ENCODE measurements around the gene CAMK2B.

The CAMK2B gene

DNA sequence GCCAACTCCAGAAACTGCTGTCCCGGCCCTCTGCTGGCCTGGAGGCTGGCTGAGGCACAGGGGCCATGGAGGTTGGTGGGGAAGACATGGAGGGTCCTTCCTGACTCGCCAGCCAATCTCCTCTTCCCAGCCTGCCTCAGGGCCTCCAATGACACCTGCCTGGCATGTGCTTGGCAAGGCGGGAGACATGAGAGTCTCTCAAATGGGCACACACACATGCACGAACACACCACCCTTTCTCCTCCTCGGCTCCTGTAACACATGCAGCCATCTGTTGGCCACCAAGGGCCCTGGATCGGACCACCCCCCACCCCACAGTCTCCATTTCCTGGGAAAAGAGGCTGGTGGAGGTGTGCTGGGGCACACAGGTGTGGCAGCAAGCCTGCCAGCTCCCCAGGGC lies 68.2 kb downstream of the CAMK2B start:
- Histone ChIP-seq H3K9ac (ENCODE audit: low read depth, low read length) (peak overlapping the region; percentile 55), H3K4me1 (ENCODE audit: control insufficient read depth, insufficient read depth, low read length) (peaks cover 33% of the 10 kb centered on the region), H3K9me3 (replicated peaks; ENCODE audit: low read length) (no peaks in the 10 kb centered on the region), H3K4me2 (ENCODE audit: low read length) (no peak overlapping the region), H3K4me3 (ENCODE audit: low read length) (no peak overlapping the region), H3K27me3 (ENCODE audit: control insufficient read depth, insufficient read depth, low read length) (no peaks in the 10 kb centered on the region), H3K36me3 (ENCODE audit: insufficient read depth, low read length) (no peaks in the 10 kb centered on the region)

GRCh38 chr7:44256459-44256858 lies 68.9 kb downstream of the CAMK2B start:
- Histone ChIP-seq H3K4me1 (ENCODE audit: control insufficient read depth, insufficient read depth, low read length) (peaks cover 33% of the 10 kb centered on the region), H3K4me3 (ENCODE audit: low read length) (no peak overlapping the region), H3K36me3 (ENCODE audit: insufficient read depth, low read length) (no peaks in the 10 kb centered on the region), H3K27me3 (ENCODE audit: control insufficient read depth, insufficient read depth, low read length) (no peaks in the 10 kb centered on the region), H3K9me3 (replicated peaks; ENCODE audit: low read length) (no peaks in the 10 kb centered on the region), H3K4me2 (ENCODE audit: low read length) (no peak overlapping the region), H3K9ac (ENCODE audit: low read depth, low read length) (no peak overlapping the region)

GRCh38 chr7:44251881-44252280 lies 73.5 kb downstream of the CAMK2B start:
- Histone ChIP-seq H3K4me1 (ENCODE audit: control insufficient read depth, insufficient read depth, low read length) (no peaks in the 10 kb centered on the region), H3K9ac (ENCODE audit: low read depth, low read length) (no peak overlapping the region), H3K9me3 (replicated peaks; ENCODE audit: low read length) (no peaks in the 10 kb centered on the region), H3K4me2 (ENCODE audit: low read length) (no peak overlapping the region), H3K36me3 (ENCODE audit: insufficient read depth, low read length) (no peaks in the 10 kb centered on the region), H3K4me3 (ENCODE audit: low read length) (no peak overlapping the region), H3K27me3 (ENCODE audit: control insufficient read depth, insufficient read depth, low read length) (no peaks in the 10 kb centered on the region)

GRCh38 chr7:44251269-44251668 lies 74.1 kb downstream of the CAMK2B start:
- Histone ChIP-seq H3K27me3 (ENCODE audit: control insufficient read depth, insufficient read depth, low read length) (no peaks in the 10 kb centered on the region), H3K4me1 (ENCODE audit: control insufficient read depth, insufficient read depth, low read length) (no peaks in the 10 kb centered on the region), H3K4me3 (ENCODE audit: low read length) (no peak overlapping the region), H3K4me2 (ENCODE audit: low read length) (no peak overlapping the region), H3K36me3 (ENCODE audit: insufficient read depth, low read length) (no peaks in the 10 kb centered on the region), H3K9me3 (replicated peaks; ENCODE audit: low read length) (no peaks in the 10 kb centered on the region), H3K9ac (ENCODE audit: low read depth, low read length) (no peak overlapping the region)

GRCh38 chr7:44249639-44250234 lies 75.7 kb downstream of the CAMK2B start:
- no peaks in the 10 kb centered on the region for H3K27me3 ChIP-seq (ENCODE audit: control insufficient read depth, insufficient read depth, low read length)
- no peak overlapping the region for H3K4me3 ChIP-seq (ENCODE audit: low read length)
- no peaks in the 10 kb centered on the region for H3K36me3 ChIP-seq (ENCODE audit: insufficient read depth, low read length)
- no peak overlapping the region for H3K9ac ChIP-seq (ENCODE audit: low read depth, low read length)
- no peaks in the 10 kb centered on the region for H3K9me3 ChIP-seq (replicated peaks; ENCODE audit: low read length)
- H3K4me1 ChIP-seq (ENCODE audit: control insufficient read depth, insufficient read depth, low read length): no peaks in the 10 kb centered on the region
- H3K4me2 ChIP-seq (ENCODE audit: low read length): no peak overlapping the region

GRCh38 chr7:44247868-44248651 lies 77.3 kb downstream of the CAMK2B start:
- Histone ChIP-seq H3K36me3 (ENCODE audit: insufficient read depth, low read length) (no peaks in the 10 kb centered on the region), H3K9me3 (replicated peaks; ENCODE audit: low read length) (no peaks in the 10 kb centered on the region), H3K27me3 (ENCODE audit: control insufficient read depth, insufficient read depth, low read length) (no peaks in the 10 kb centered on the region), H3K4me2 (ENCODE audit: low read length) (no peak overlapping the region), H3K4me3 (ENCODE audit: low read length) (no peak overlapping the region), H3K9ac (ENCODE audit: low read depth, low read length) (no peak overlapping the region), H3K4me1 (ENCODE audit: control insufficient read depth, insufficient read depth, low read length) (no peaks in the 10 kb centered on the region)

GRCh38 chr7:44246396-44247113 lies 78.8 kb downstream of the CAMK2B start:
- H3K27me3 ChIP-seq (ENCODE audit: control insufficient read depth, insufficient read depth, low read length): no peaks in the 10 kb centered on the region

GRCh38 chr7:44244282-44244681 lies 81.1 kb downstream of the CAMK2B start:
- no peak overlapping the region for H3K4me2 ChIP-seq (ENCODE audit: low read length)
- H3K36me3 ChIP-seq (ENCODE audit: insufficient read depth, low read length): no peaks in the 10 kb centered on the region
- no peak overlapping the region for H3K9ac ChIP-seq (ENCODE audit: low read depth, low read length)
- no peak overlapping the region for H3K4me3 ChIP-seq (ENCODE audit: low read length)
- no peaks in the 10 kb centered on the region for H3K9me3 ChIP-seq (replicated peaks; ENCODE audit: low read length)
- no peaks in the 10 kb centered on the region for H3K4me1 ChIP-seq (ENCODE audit: control insufficient read depth, insufficient read depth, low read length)
- H3K27me3 ChIP-seq (ENCODE audit: control insufficient read depth, insufficient read depth, low read length): no peaks in the 10 kb centered on the region

More at GRCh38 chr7:44246396-44247113, 78.8 kb downstream of the CAMK2B start:
- H3K4me2 ChIP-seq (ENCODE audit: low read length): no peak overlapping the region
- H3K9me3 ChIP-seq (replicated peaks; ENCODE audit: low read length): no peaks in the 10 kb centered on the region
- H3K4me1 ChIP-seq (ENCODE audit: control insufficient read depth, insufficient read depth, low read length): no peaks in the 10 kb centered on the region
- H3K4me3 ChIP-seq (ENCODE audit: low read length): no peak overlapping the region
- H3K9ac ChIP-seq (ENCODE audit: low read depth, low read length): no peak overlapping the region
- H3K36me3 ChIP-seq (ENCODE audit: insufficient read depth, low read length): no peaks in the 10 kb centered on the region

GRCh38 chr7:44242091-44242490 lies 83.3 kb downstream of the CAMK2B start:
- H3K27me3 ChIP-seq (ENCODE audit: control insufficient read depth, insufficient read depth, low read length): peaks cover 5% of the 10 kb centered on the region
- no peaks in the 10 kb centered on the region for H3K4me1 ChIP-seq (ENCODE audit: control insufficient read depth, insufficient read depth, low read length)
- H3K9me3 ChIP-seq (replicated peaks; ENCODE audit: low read length): no peaks in the 10 kb centered on the region
- no peak overlapping the region for H3K4me3 ChIP-seq (ENCODE audit: low read length)
- H3K36me3 ChIP-seq (ENCODE audit: insufficient read depth, low read length): no peaks in the 10 kb centered on the region
- H3K4me2 ChIP-seq (ENCODE audit: low read length): no peak overlapping the region
- H3K9ac ChIP-seq (ENCODE audit: low read depth, low read length): no peak overlapping the region

GRCh38 chr7:44240983-44241510 lies 84.3 kb downstream of the CAMK2B start:
- Histone ChIP-seq H3K4me1 (ENCODE audit: control insufficient read depth, insufficient read depth, low read length) (no peaks in the 10 kb centered on the region), H3K4me2 (ENCODE audit: low read length) (peak overlapping the region; percentile 66), H3K36me3 (ENCODE audit: insufficient read depth, low read length) (no peaks in the 10 kb centered on the region), H3K9me3 (replicated peaks; ENCODE audit: low read length) (no peaks in the 10 kb centered on the region), H3K9ac (ENCODE audit: low read depth, low read length) (no peak overlapping the region), H3K27me3 (ENCODE audit: control insufficient read depth, insufficient read depth, low read length) (peaks cover 5% of the 10 kb centered on the region), H3K4me3 (ENCODE audit: low read length) (peak overlapping the region; percentile 13)

GRCh38 chr7:44240376-44240775 lies 85.0 kb downstream of the CAMK2B start:
- Histone ChIP-seq H3K4me3 (ENCODE audit: low read length) (no peak overlapping the region), H3K4me2 (ENCODE audit: low read length) (no peak overlapping the region), H3K36me3 (ENCODE audit: insufficient read depth, low read length) (no peaks in the 10 kb centered on the region), H3K27me3 (ENCODE audit: control insufficient read depth, insufficient read depth, low read length) (peaks cover 5% of the 10 kb centered on the region), H3K9ac (ENCODE audit: low read depth, low read length) (no peak overlapping the region), H3K9me3 (replicated peaks; ENCODE audit: low read length) (no peaks in the 10 kb centered on the region), H3K4me1 (ENCODE audit: control insufficient read depth, insufficient read depth, low read length) (peaks cover 5% of the 10 kb centered on the region)

Measured in skeletal muscle satellite cell (primary cell).